ENCODE results near the gene HKDC1. TPM values are rescaled to one million over a fixed set of nuclear protein-coding genes. Genes with fewer than 3 reads are reported as not detected.

Gene HKDC1
- total and polyA plus RNA-seq, 2 donors (not counting 1 experiment from before 2014, with no cell fraction given) = 0.01 TPM; not detected in 1

DNA sequence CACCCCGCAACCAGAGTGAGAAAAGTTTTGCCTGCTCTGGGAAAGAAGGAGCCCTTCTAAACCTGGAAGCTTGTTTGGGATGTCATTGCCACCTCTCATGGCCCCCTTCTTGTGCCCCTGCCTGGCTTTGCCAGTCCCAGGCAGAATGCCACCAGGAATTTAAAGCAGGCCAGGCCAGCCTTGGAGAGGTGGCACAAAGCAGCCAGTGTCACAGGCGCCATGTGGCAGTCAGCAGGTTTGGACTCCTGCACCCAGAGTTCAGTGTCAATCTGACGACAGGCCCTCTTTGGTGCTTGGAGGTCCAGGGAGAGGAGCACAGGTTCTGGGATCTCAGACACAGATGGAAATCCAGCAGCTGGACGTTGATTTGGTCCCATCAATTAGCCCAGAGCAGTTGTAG is 70.9 kb downstream of the HKDC1 start:
- WGBS (ENCODE audit: insufficient coverage) = 95% methylated on average over 3 of the region's 4 CpGs
- no peak for DNase-seq
- no peak overlapping the region for H3K27ac ChIP-seq (ENCODE audit: low read length in 2 of 2)
- no peaks in the 10 kb centered on the region for H4K20me1 ChIP-seq (ENCODE audit: control insufficient read depth, insufficient read depth, low read length, poor library complexity, severe bottlenecking)
- H3K79me2 ChIP-seq (ENCODE audit: control insufficient read depth, insufficient read depth, low read length) = no peaks in the 10 kb centered on the region
- CTCF ChIA-PET = no interaction called here
- no peak for ATAC-seq (ENCODE audit: low read depth)
- intact Hi-C loops (cut with micrococcal nuclease) = no loop called here
- H3K36me3 ChIP-seq (replicated peaks in 1 of 2; ENCODE audit: control extremely low read depth in 1 of 2, control insufficient read depth in 1 of 2, extremely low read depth in 1 of 2, insufficient read depth in 2 of 2, low read length in 1 of 2) = no peaks in the 10 kb centered on the region
- Mint-ChIP-seq H3K4me3 (no peak overlapping the region), H3K27ac (no peak overlapping the region), H3K9me3 (ENCODE audit: insufficient read depth) (no peaks in the 10 kb centered on the region), H3K27me3 (peaks cover 2% of the 10 kb centered on the region), H3K4me1 (no peaks in the 10 kb centered on the region)
- no peak overlapping the region for H3K4me3 ChIP-seq (ENCODE audit: control extremely low read depth in 1 of 5, extremely low read depth in 1 of 5, insufficient read depth in 1 of 5, low read depth in 2 of 5, low read length in 4 of 5)
- POLR2A ChIA-PET = no interaction called here
- H3K4me1 ChIP-seq (ENCODE audit: control insufficient read depth in 2 of 2, insufficient read depth in 2 of 2, low read length in 2 of 2) = no peaks in the 10 kb centered on the region
- no peak overlapping the region for H2AFZ ChIP-seq (ENCODE audit: insufficient read depth, low read depth, low read length, poor library complexity, severe bottlenecking)
- H3K27me3 ChIP-seq (replicated peaks in 1 of 4; ENCODE audit: control extremely low read depth in 1 of 4, control insufficient read depth in 3 of 4, insufficient read depth in 4 of 4, low read length in 3 of 4) = peaks cover 0 to 3% (median 0%) of the 10 kb centered on the region in 4 experiments
- no peaks in the 10 kb centered on the region for H3K9me3 ChIP-seq (ENCODE audit: control extremely low read depth in 1 of 3, control insufficient read depth in 2 of 3, insufficient read depth in 1 of 3, low read length in 2 of 3)
- H3K4me2 ChIP-seq (replicated peaks; ENCODE audit: low read depth, low read length, poor library complexity, severe bottlenecking) = no peak overlapping the region
- H3K9ac ChIP-seq (ENCODE audit: low read length) = no peak overlapping the region
- no peak for TF ChIP-seq EZH2 (IDR thresholded peaks at IDR 0.05; ENCODE audit: borderline replicate concordance, insufficient read depth, low read depth, low read length, poor library complexity, severe bottlenecking)
- TF ChIP-seq, protein P1, sequence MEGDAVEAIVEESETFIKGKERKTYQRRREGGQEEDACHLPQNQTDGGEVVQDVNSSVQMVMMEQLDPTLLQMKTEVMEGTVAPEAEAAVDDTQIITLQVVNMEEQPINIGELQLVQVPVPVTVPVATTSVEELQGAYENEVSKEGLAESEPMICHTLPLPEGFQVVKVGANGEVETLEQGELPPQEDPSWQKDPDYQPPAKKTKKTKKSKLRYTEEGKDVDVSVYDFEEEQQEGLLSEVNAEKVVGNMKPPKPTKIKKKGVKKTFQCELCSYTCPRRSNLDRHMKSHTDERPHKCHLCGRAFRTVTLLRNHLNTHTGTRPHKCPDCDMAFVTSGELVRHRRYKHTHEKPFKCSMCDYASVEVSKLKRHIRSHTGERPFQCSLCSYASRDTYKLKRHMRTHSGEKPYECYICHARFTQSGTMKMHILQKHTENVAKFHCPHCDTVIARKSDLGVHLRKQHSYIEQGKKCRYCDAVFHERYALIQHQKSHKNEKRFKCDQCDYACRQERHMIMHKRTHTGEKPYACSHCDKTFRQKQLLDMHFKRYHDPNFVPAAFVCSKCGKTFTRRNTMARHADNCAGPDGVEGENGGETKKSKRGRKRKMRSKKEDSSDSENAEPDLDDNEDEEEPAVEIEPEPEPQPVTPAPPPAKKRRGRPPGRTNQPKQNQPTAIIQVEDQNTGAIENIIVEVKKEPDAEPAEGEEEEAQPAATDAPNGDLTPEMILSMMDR (IDR thresholded peaks at IDR 0.05) = no peak

DNA sequence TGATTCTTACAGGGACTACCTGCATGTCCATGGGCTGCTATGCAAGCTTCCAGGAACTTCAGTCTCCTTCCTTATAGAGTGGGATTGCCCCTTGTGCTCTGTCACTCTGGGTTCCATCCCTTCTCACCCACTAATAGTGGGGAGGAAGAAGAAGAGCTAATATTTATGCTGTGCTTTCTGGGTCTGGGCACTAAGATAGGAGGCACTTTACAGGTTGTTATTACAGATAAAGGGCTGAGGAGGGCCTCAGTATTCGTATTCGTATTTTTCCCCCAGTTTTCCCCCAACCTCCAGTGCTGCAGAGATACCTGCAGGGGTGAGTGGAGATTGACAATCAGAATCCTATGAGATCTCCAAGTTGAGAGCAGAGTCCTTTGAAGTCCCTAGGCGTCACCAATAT is 72.3 kb downstream of the HKDC1 start:
- Histone ChIP-seq H3K4me2 (replicated peaks; ENCODE audit: low read depth, low read length, poor library complexity, severe bottlenecking) (no peak overlapping the region), H4K20me1 (ENCODE audit: control insufficient read depth, insufficient read depth, low read length, poor library complexity, severe bottlenecking) (no peaks in the 10 kb centered on the region), H2AFZ (ENCODE audit: insufficient read depth, low read depth, low read length, poor library complexity, severe bottlenecking) (no peak overlapping the region), H3K36me3 (replicated peaks in 1 of 2; ENCODE audit: control extremely low read depth in 1 of 2, control insufficient read depth in 1 of 2, extremely low read depth in 1 of 2, insufficient read depth in 2 of 2, low read length in 1 of 2) (no peaks in the 10 kb centered on the region), H3K27ac (ENCODE audit: low read length in 2 of 2) (no peak overlapping the region), H3K4me1 (ENCODE audit: control insufficient read depth in 2 of 2, insufficient read depth in 2 of 2, low read length in 2 of 2) (no peaks in the 10 kb centered on the region), H3K27me3 (replicated peaks in 1 of 4; ENCODE audit: control extremely low read depth in 1 of 4, control insufficient read depth in 3 of 4, insufficient read depth in 4 of 4, low read length in 3 of 4) (peaks cover 0 to 3% (median 0%) of the 10 kb centered on the region in 4 experiments), H3K4me3 (ENCODE audit: control extremely low read depth in 1 of 5, extremely low read depth in 1 of 5, insufficient read depth in 1 of 5, low read depth in 2 of 5, low read length in 4 of 5) (no peak overlapping the region), H3K79me2 (ENCODE audit: control insufficient read depth, insufficient read depth, low read length) (no peaks in the 10 kb centered on the region), H3K9me3 (ENCODE audit: control extremely low read depth in 1 of 3, control insufficient read depth in 2 of 3, insufficient read depth in 1 of 3, low read length in 2 of 3) (no peaks in the 10 kb centered on the region), H3K9ac (ENCODE audit: low read length) (no peak overlapping the region)
- CTCF ChIA-PET = interaction anchor here (1.6 kb wide), 1 partner anchor 100 kb away, joined by 4 read pairs; no protein-coding TSS in a partner anchor
- Mint-ChIP-seq H3K27me3 (peaks cover 8% of the 10 kb centered on the region), H3K9me3 (ENCODE audit: insufficient read depth) (no peaks in the 10 kb centered on the region), H3K27ac (no peak overlapping the region), H3K4me1 (no peaks in the 10 kb centered on the region), H3K4me3 (no peak overlapping the region)
- POLR2A ChIA-PET = no interaction called here
- 80% methylated on average over 1 of the region's 3 CpGs for WGBS (ENCODE audit: insufficient coverage)
- intact Hi-C loops (cut with micrococcal nuclease) = no loop called here
- DNase-seq (no peak), ATAC-seq (ENCODE audit: low read depth) (no peak)
- TF ChIP-seq EZH2 (IDR thresholded peaks at IDR 0.05; ENCODE audit: borderline replicate concordance, insufficient read depth, low read depth, low read length, poor library complexity, severe bottlenecking) = no peak
- TF ChIP-seq, protein P1 (IDR thresholded peaks at IDR 0.05) = no peak
